A549 treated with GW870086 at 1 μM for 4 hours (cell line): ENCODE results near the gene KIDINS220. TPM values are rescaled to one million over a fixed set of nuclear protein-coding genes. Genes with fewer than 3 reads are reported as not detected.

Source experiments
- total RNA-seq: library from RNA; stranded (reverse); fragments of 200-300 nt; extraction: Qiagen RNA extraction; gene quantifications from 5 replicates; pipeline ENCODE4 v1.2.3, GENCODE V29; 2022; ENCODE audit warnings: low read depth

KIDINS220 gene
- total RNA-seq: 14.6 to 21.4 TPM (median 19.3 TPM) in 5 replicates

DNA sequence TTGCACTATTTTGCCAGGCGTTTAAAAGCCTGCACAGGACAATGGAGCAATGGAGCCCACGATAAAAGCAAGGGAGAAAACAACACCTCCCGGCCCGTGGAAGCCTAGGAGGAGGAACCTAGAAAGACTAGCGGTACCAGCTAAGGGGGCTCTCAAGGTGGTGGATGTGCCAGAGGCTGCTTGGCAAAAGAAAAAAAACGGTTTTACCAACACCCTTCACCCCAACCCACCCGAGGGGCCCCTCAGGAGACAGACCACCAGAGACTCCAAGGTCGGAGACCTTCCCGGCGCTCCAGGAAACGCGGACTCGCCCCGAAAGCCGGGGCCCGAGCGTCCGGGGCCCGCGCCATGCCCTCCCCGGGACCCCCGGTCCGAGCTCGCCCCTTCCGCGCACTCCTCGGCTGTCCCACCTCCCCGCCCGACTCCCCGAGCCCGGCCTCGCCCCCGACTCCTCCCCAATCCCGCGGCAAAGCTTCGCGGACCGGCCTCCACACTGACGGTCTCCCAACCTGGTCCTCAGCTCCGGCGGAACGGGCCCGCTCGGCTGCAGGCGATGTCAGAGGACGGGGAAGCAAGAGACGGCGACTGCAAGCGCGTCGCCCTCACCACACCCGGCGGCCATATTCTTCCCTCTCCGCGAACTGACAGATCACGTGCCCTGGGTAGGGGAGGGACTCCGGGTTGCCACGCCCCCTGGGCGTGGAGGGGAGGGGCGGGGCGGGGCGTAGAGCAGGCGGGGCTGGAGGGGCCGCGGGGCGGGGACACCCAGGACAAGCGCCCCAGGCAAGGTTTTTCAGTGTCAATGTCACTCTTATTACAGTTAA is at the start of gene KIDINS220:
Gene KIDINS220 (minus strand): TSS at position 643 of the 824 bp plus-strand sequence. CDS start 10,520 bp downstream, outside the sequence.

DNA sequence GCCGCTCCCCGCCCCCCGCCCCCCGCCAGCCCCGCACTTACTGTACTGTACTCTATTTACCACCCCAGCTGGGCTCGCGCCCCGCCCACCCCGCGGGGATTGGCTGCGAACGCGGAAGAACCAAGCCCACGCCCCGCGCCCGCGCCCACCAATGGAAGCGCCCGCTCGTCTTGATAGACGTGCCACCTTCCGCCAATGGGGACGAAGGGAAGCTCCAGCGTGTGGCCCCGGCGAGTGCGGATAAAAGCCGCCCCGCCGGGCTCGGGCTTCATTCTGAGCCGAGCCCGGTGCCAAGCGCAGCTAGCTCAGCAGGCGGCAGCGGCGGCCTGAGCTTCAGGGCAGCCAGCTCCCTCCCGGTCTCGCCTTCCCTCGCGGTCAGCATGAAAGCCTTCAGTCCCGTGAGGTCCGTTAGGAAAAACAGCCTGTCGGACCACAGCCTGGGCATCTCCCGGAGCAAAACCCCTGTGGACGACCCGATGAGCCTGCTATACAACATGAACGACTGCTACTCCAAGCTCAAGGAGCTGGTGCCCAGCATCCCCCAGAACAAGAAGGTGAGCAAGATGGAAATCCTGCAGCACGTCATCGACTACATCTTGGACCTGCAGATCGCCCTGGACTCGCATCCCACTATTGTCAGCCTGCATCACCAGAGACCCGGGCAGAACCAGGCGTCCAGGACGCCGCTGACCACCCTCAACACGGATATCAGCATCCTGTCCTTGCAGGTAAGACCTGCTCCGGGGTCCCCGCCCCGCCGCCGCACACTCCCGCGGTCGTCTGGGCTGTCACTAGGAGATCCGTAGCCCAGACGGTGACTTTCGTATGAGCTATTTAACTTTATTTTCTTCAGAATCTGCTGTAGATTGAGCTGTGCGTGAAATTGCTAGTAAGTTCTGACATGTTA is 155.4 kb downstream of the KIDINS220 start, which contains the start of gene ID2:
Gene ID2 (plus strand): TSS at position 271 of the 907 bp plus-strand sequence. CDS start 110 bp downstream, at position 381.

Other genes with a start within 250 kb of the KIDINS220 start
- 79.7 to 136 TPM (median 112 TPM) in 5 replicates for gene ID2, start 155.6 kb downstream of the KIDINS220 start, total RNA-seq
- gene MBOAT2, start 166.1 kb upstream of the KIDINS220 start, total RNA-seq: 32.4 to 45.3 TPM (median 42.2 TPM) in 5 replicates